GM19025 (cell line): ENCODE data around the gene DCAF11.

Source experiments
- ATAC-seq: cut with Tn5 transposase; IDR thresholded peaks from one replicate; pipeline ENCODE4 v1.9.1; 2021; ENCODE audit warnings: mild to moderate bottlenecking, low read depth, moderate library complexity; ENCODE audit not compliant: unreplicated experiment

DCAF11 gene

GRCh38 chr14:24114532-24115421, at the start of gene DCAF11, which contains the start of gene NRL:
Gene DCAF11, plus strand, starts transcription at chr14:24114777. Its CDS starts 818 bp downstream, at chr14:24115595.
Gene NRL, minus strand, starts transcription at chr14:24114949. Its CDS starts 32,101 bp downstream, at chr14:24082848.
- peak; percentile 77 for ATAC-seq

GRCh38 chr14:24064856-24065255, 49.7 kb upstream of the DCAF11 start:
- ATAC-seq = no peak

- ATAC-seq = no peak
Observed at GRCh38 chr14:24065408-24065807, 49.2 kb upstream of the DCAF11 start.

GRCh38 chr14:24066496-24067132, 48.0 kb upstream of the DCAF11 start:
- ATAC-seq = no peak

GRCh38 chr14:24067133-24068082, 47.2 kb upstream of the DCAF11 start:
- ATAC-seq = no peak

- no peak for ATAC-seq
Observed at GRCh38 chr14:24068711-24069410, 45.7 kb upstream of the DCAF11 start.

- ATAC-seq = no peak
Observed at GRCh38 chr14:24069411-24069735, 45.2 kb upstream of the DCAF11 start.

- no peak for ATAC-seq
Observed at GRCh38 chr14:24070285-24071143, 44.1 kb upstream of the DCAF11 start.

- ATAC-seq = no peak
Observed at GRCh38 chr14:24071144-24071697, 43.4 kb upstream of the DCAF11 start, which contains the start of gene CPNE6. Gene CPNE6, plus strand, starts transcription at chr14:24071562. Its CDS starts 1,375 bp downstream, at chr14:24072937.

- no peak for ATAC-seq
Observed at GRCh38 chr14:24071836-24072430, 42.6 kb upstream of the DCAF11 start.

- no peak for ATAC-seq
Observed at GRCh38 chr14:24072436-24072835, 42.1 kb upstream of the DCAF11 start.

- no peak for ATAC-seq
Observed at GRCh38 chr14:24072881-24073877, 41.4 kb upstream of the DCAF11 start.

GRCh38 chr14:24074625-24075484, 39.7 kb upstream of the DCAF11 start:
- no peak for ATAC-seq

- no peak for ATAC-seq
Observed at GRCh38 chr14:24075485-24076301, 38.9 kb upstream of the DCAF11 start.

GRCh38 chr14:24076302-24076601, 38.3 kb upstream of the DCAF11 start:
- no peak for ATAC-seq

GRCh38 chr14:24077086-24077485, 37.5 kb upstream of the DCAF11 start:
- no peak for ATAC-seq
